Measurements from ENCODE around the gene HPSE2. TPM values are rescaled to one million over a fixed set of nuclear protein-coding genes. Genes with fewer than 3 reads are reported as not detected.

Gene HPSE2
- polyA plus RNA-seq, 1 of the 3 experiments (the other 2 are of a cell fraction) = not detected

DNA sequence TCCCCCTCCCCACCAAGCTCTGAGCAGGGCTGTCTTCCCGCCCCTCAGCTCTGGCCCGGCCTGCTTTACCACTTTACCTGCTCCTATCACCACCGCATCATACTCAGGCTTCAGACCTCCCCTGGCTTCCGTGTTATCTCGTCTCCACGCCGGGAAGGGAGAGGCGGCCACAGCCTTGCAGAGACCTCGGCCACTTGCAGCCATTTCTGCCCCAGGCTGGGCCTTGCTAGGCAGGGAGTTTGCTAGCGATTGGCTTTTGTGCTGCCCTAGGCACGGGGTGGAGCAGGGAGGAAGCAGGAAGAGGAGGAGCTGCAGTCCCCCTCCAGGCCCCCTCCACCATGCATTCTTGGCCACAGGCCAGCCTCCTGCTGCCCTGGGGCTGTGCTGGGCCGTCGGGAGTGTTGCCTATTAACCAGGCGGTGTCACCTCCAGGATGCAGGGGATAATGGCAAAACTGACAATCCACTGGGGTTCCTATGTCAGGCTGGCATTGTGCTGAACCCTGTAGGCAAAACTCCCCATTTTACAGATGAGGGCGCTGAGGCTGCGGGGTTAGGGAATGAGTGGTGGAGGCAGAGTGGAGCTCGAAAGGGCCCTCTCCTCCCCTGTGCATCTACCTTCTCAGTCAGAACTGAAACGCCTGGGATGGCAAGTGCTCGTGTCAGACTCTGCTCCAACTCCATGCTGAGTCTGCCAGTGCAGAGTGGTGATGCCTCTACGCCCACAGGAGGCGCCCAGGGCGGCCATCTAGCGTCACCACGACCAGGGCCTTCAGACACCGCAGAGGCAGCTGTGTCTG is 820.5 kb downstream of the HPSE2 start, which contains the start of gene PYROXD2 (continued):
- TF ChIP-seq, protein P1, sequence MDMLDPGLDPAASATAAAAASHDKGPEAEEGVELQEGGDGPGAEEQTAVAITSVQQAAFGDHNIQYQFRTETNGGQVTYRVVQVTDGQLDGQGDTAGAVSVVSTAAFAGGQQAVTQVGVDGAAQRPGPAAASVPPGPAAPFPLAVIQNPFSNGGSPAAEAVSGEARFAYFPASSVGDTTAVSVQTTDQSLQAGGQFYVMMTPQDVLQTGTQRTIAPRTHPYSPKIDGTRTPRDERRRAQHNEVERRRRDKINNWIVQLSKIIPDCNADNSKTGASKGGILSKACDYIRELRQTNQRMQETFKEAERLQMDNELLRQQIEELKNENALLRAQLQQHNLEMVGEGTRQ (IDR thresholded peaks at IDR 0.05; ENCODE audit: borderline replicate concordance, low read depth, low read length) = no peak
- 0 out of 2 replicates have a peak, but pooled peaks have one; percentile 15 for TF ChIP-seq REST (IDR thresholded peaks at IDR 0.05; ENCODE audit: low read depth, low read length)

DNA sequence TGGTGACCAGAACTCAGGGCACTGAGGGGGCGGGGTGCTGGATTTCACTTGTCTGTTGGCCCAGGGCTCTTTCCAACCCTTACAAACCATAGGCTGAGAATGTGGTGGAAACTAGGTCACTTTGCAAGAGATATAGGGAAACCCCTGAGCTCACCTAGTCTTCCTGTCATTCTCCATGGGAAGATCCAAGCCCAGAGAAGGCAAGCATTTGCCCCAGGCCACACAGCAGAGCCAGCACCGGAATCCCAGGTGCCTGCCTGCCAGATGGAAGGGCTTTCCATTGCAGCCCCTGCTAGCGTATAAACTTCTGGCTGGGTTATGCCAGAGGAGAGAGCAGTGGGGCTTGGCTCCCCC is 821.1 kb downstream of the HPSE2 start:
- Histone ChIP-seq H3K4me1 (ENCODE audit: control insufficient read depth in 1 of 2, insufficient read depth in 2 of 2, low read depth in 1 of 2, low read length in 1 of 2) (peaks cover 6 to 17% of the 10 kb centered on the region in 2 experiments; a peak in 2 of 4 replicates), H3K36me3 (replicated peaks in 1 of 2; ENCODE audit: control insufficient read depth in 1 of 2, insufficient read depth in 2 of 2, low read length in 1 of 2) (peaks cover 0 to 11% of the 10 kb centered on the region in 2 experiments), H3K9me2 (no peaks in the 10 kb centered on the region), H3K79me2 (ENCODE audit: insufficient read depth) (peaks cover 16% of the 10 kb centered on the region; the same call in 1 of the 2 replicates), H3K4me2 (peak overlapping the region; percentile 84), H3K9me3 (no peaks in the 10 kb centered on the region), H3K27ac (ENCODE audit: low read depth in 2 of 2, low read length in 1 of 2) (peak overlapping the region; percentile 22 to 58; a peak in 3 of 4 replicates), H3K4me3 (ENCODE audit: low read depth in 2 of 2, low read length in 1 of 2) (peak overlapping the region; percentile 59 to 60), H3K27me3 (ENCODE audit: insufficient read depth) (no peaks in the 10 kb centered on the region), H3F3A (replicated peaks; ENCODE audit: insufficient read depth) (no peaks in the 10 kb centered on the region), H2AFZ (ENCODE audit: low read depth) (peak overlapping the region; percentile 81), H3K9ac (peak overlapping the region; percentile 78), H4K20me1 (ENCODE audit: insufficient read depth) (no peaks in the 10 kb centered on the region)
- no peak for TF ChIP-seq YY1 (IDR thresholded peaks at IDR 0.05; ENCODE audit: low read depth)
- no peak for TF ChIP-seq SMC3 (IDR thresholded peaks at IDR 0.05; ENCODE audit: low read depth, low read length)
- TF ChIP-seq, protein P2, sequence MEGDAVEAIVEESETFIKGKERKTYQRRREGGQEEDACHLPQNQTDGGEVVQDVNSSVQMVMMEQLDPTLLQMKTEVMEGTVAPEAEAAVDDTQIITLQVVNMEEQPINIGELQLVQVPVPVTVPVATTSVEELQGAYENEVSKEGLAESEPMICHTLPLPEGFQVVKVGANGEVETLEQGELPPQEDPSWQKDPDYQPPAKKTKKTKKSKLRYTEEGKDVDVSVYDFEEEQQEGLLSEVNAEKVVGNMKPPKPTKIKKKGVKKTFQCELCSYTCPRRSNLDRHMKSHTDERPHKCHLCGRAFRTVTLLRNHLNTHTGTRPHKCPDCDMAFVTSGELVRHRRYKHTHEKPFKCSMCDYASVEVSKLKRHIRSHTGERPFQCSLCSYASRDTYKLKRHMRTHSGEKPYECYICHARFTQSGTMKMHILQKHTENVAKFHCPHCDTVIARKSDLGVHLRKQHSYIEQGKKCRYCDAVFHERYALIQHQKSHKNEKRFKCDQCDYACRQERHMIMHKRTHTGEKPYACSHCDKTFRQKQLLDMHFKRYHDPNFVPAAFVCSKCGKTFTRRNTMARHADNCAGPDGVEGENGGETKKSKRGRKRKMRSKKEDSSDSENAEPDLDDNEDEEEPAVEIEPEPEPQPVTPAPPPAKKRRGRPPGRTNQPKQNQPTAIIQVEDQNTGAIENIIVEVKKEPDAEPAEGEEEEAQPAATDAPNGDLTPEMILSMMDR (IDR thresholded peaks at IDR 0.05) = no peak
- TF ChIP-seq REST (IDR thresholded peaks at IDR 0.05; ENCODE audit: low read depth, low read length) = no peak
- TF ChIP-seq MEF2A (IDR thresholded peaks at IDR 0.05; ENCODE audit: borderline replicate concordance, low read depth) = no peak
- TF ChIP-seq RXRA (IDR thresholded peaks at IDR 0.05; ENCODE audit: borderline replicate concordance, low read depth) = no peak
- TF ChIP-seq RCOR1 (IDR thresholded peaks at IDR 0.05; ENCODE audit: low read length) = no peak
- TF ChIP-seq FOXM1 (IDR thresholded peaks at IDR 0.05; ENCODE audit: low read depth) = no peak
- no peak for TF ChIP-seq RFX5 (IDR thresholded peaks at IDR 0.05; ENCODE audit: low read length)
- TF ChIP-seq EZH2phosphoT487 (IDR thresholded peaks at IDR 0.05; ENCODE audit: borderline replicate concordance, low read depth) = no peak
- no peak for TF ChIP-seq NRF1 (IDR thresholded peaks at IDR 0.05; ENCODE audit: low read depth, low read length)
- no peak for DNase-seq
- POLR2A ChIA-PET = interaction anchor here (0.6 to 0.9 kb wide), 2 partner anchors 11 to 119 kb away, joined by 3 to 4 read pairs; no protein-coding TSS in a partner anchor
- 56% methylated on average over 3 of the region's 3 CpGs for WGBS (ENCODE audit: low lambda C conversion rate)
- CTCF ChIA-PET = interaction anchor here (1.3 to 2.9 kb wide), 2 partner anchors 105 to 832 kb away, joined by 3 to 9 read pairs; no protein-coding TSS in a partner anchor

Data from SK-N-SH (cell line).